Measurements from ENCODE around the gene TBC1D2B.

The TBC1D2B gene

GRCh38 chr15:78006567-78007205 lies 70.8 kb downstream of the TBC1D2B start:
- Histone ChIP-seq H3K4me2 (ENCODE audit: low read depth, low read length) (no peak overlapping the region), H3K4me3 (ENCODE audit: low read length) (no peak overlapping the region), H3K9me2 (replicated peaks; ENCODE audit: insufficient read depth, low read length) (no peaks in the 10 kb centered on the region), H3K27ac (ENCODE audit: low read length) (no peak overlapping the region), H3K9ac (ENCODE audit: low read length) (no peak overlapping the region), H3K36me3 (replicated peaks; ENCODE audit: insufficient read depth, low read length) (no peaks in the 10 kb centered on the region), H3K9me3 (replicated peaks; ENCODE audit: insufficient read depth, low read length) (no peaks in the 10 kb centered on the region), H3F3A (ENCODE audit: insufficient read depth, low read length) (no peaks in the 10 kb centered on the region), H3K79me2 (ENCODE audit: low read length) (no peaks in the 10 kb centered on the region), H3K27me3 (replicated peaks; ENCODE audit: insufficient read depth, low read length) (no peaks in the 10 kb centered on the region), H3K4me1 (ENCODE audit: low read length) (no peaks in the 10 kb centered on the region), H4K20me1 (ENCODE audit: insufficient read depth, low read length) (no peaks in the 10 kb centered on the region), H2AFZ (ENCODE audit: low read length) (no peak overlapping the region)
- TF ChIP-seq EZH2 (optimal IDR thresholded peaks at IDR 0.05; ENCODE audit: low read depth, low read length): no peak
- no peak for TF ChIP-seq CTCF (IDR thresholded peaks at IDR 0.05; ENCODE audit: low read length)
- TF ChIP-seq EZH2phosphoT487 (IDR thresholded peaks at IDR 0.05; ENCODE audit: low read length): no peak
- no peak for DNase-seq

GRCh38 chr15:78004919-78005634 lies 72.4 kb downstream of the TBC1D2B start:
- no peak for DNase-seq
- no peaks in the 10 kb centered on the region for H3K27me3 ChIP-seq (replicated peaks; ENCODE audit: insufficient read depth, low read length)
- TF ChIP-seq EZH2 (optimal IDR thresholded peaks at IDR 0.05; ENCODE audit: low read depth, low read length): no peak
- TF ChIP-seq CTCF (IDR thresholded peaks at IDR 0.05; ENCODE audit: low read length): no peak
- no peak for TF ChIP-seq EZH2phosphoT487 (IDR thresholded peaks at IDR 0.05; ENCODE audit: low read length)
- H3K9me2 ChIP-seq (replicated peaks; ENCODE audit: insufficient read depth, low read length): no peaks in the 10 kb centered on the region
- H4K20me1 ChIP-seq (ENCODE audit: insufficient read depth, low read length): no peaks in the 10 kb centered on the region
- H3K4me3 ChIP-seq (ENCODE audit: low read length): no peak overlapping the region
- H3K27ac ChIP-seq (ENCODE audit: low read length): no peak overlapping the region
- no peak overlapping the region for H2AFZ ChIP-seq (ENCODE audit: low read length)
- H3K36me3 ChIP-seq (replicated peaks; ENCODE audit: insufficient read depth, low read length): no peaks in the 10 kb centered on the region
- no peaks in the 10 kb centered on the region for H3F3A ChIP-seq (ENCODE audit: insufficient read depth, low read length)
- H3K9me3 ChIP-seq (replicated peaks; ENCODE audit: insufficient read depth, low read length): no peaks in the 10 kb centered on the region
- no peaks in the 10 kb centered on the region for H3K4me1 ChIP-seq (ENCODE audit: low read length)
- no peak overlapping the region for H3K4me2 ChIP-seq (ENCODE audit: low read depth, low read length)
- no peak overlapping the region for H3K9ac ChIP-seq (ENCODE audit: low read length)
- no peaks in the 10 kb centered on the region for H3K79me2 ChIP-seq (ENCODE audit: low read length)

- Histone ChIP-seq H3K27ac (ENCODE audit: low read length) (no peak overlapping the region), H3K9me3 (replicated peaks; ENCODE audit: insufficient read depth, low read length) (no peaks in the 10 kb centered on the region), H4K20me1 (ENCODE audit: insufficient read depth, low read length) (no peaks in the 10 kb centered on the region), H3F3A (ENCODE audit: insufficient read depth, low read length) (no peaks in the 10 kb centered on the region), H3K9ac (ENCODE audit: low read length) (no peak overlapping the region), H3K27me3 (replicated peaks; ENCODE audit: insufficient read depth, low read length) (no peaks in the 10 kb centered on the region), H3K4me3 (ENCODE audit: low read length) (no peak overlapping the region), H3K4me1 (ENCODE audit: low read length) (no peaks in the 10 kb centered on the region), H3K79me2 (ENCODE audit: low read length) (no peaks in the 10 kb centered on the region), H3K36me3 (replicated peaks; ENCODE audit: insufficient read depth, low read length) (no peaks in the 10 kb centered on the region), H2AFZ (ENCODE audit: low read length) (no peak overlapping the region), H3K9me2 (replicated peaks; ENCODE audit: insufficient read depth, low read length) (no peaks in the 10 kb centered on the region), H3K4me2 (ENCODE audit: low read depth, low read length) (no peak overlapping the region)
- TF ChIP-seq EZH2 (optimal IDR thresholded peaks at IDR 0.05; ENCODE audit: low read depth, low read length): no peak
- no peak for TF ChIP-seq CTCF (IDR thresholded peaks at IDR 0.05; ENCODE audit: low read length)
- TF ChIP-seq EZH2phosphoT487 (IDR thresholded peaks at IDR 0.05; ENCODE audit: low read length): no peak
- DNase-seq: no peak
These were observed 73.2 kb downstream of the TBC1D2B start for GRCh38 chr15:78004222-78004727.
